NCI-H2081 treated with DMSO at 0.1 percent for 48 hours (cell line): ENCODE results near the gene OR10P1.

Experiments
- DNase-seq: peaks from one replicate; lab custom pipeline; 2025; lab: John Stamatoyannopoulos, UW

The OR10P1 gene

GRCh38 chr12:55684761-55685370 is 48.2 kb downstream of the OR10P1 start:
- DNase-seq, result no peak

DNA sequence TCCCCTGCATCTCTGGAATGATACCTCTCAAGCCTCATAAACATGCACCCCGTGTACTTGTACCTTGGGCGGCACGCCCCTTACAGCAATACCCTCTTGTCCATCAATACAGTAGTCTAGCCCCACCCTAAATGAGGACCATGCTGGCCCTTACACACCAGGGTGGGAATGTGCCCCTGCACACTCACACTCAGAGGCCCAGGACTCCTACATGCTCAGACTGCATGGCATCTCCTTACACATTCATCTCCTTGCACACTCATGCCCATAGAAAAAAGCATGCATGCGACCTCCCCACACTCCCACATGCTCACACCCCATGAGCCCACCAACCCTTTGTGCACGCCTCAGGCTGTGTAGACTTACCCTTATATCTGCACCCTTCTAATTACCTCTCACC is 49.0 kb downstream of the OR10P1 start:
- no peak for DNase-seq

DNA sequence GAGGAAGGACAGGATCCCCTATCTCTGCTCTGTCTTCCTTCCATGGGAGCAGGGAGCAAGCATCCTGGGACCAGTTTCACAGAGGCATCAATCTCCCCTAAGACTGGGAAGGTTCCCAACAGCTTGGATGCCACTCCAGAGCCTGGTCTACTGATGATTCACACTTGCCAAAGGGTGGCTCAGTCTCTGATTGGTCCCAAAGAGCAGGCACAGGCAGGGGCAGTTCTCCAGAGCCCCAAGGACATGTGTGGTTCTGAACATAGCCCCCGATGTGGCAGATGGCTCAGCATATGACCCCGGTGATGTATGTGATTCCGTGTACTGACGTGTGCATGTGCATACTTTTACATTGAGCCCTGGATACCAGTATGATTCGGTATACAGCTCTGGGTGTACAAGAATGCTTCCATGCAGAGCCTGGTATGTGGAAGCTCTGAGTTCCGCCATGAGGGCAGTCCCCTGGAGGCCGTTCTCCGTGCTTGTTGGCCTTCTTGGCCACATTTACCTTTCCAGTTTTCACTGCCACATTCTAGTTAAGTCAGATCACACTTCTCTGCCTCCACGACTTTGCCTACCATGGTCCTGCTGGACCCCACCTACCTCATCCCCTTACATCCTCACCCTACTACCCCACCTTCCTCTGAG is 49.8 kb downstream of the OR10P1 start:
- no peak for DNase-seq
